K562 (cell line): ENCODE results near the gene VRK2. TPM values are rescaled to one million over a fixed set of nuclear protein-coding genes. Genes with fewer than 3 reads are reported as not detected.
A peak's percentile ranks its signal among the peaks of the same experiment; 100 is the strongest.

Experiments used
- CBX8 ChIP-seq: fragments of 200-600 bp; sonication (generic); IDR thresholded peaks from 2 replicates; pipeline ENCODE4 v1.6.1; 2012; ENCODE audit warnings: borderline replicate concordance, mixed run types, low read depth, mild to moderate bottlenecking, moderate library complexity, mixed read lengths, low read length, control low read depth, inconsistent platforms; ENCODE audit not compliant: poor library complexity, severe bottlenecking; ENCODE audit errors: extremely low read depth
- CSDE1 ChIP-seq, 2 experiments: fragments of 450-650 bp; IDR thresholded peaks; 2 replicates each; pipeline ENCODE4 v1.6.1; 2016; ENCODE audit warnings: mild to moderate bottlenecking in 1 of 2
- ETS1 ChIP-seq: conservative IDR thresholded peaks from 2 replicates; pipeline ENCODE4 v1.6.1; 2011; ENCODE audit warnings: low read depth, mild to moderate bottlenecking, low read length; ENCODE audit not compliant: control insufficient read depth
- MECOM ChIP-seq: fragments of 250-450 bp; sonication (Bioruptor Pico); IDR thresholded peaks from 2 replicates; pipeline ENCODE4 v1.8.0; 2022; ENCODE audit warnings: inconsistent platforms
- MTA1 ChIP-seq: fragments of 450-650 bp; IDR thresholded peaks from 2 replicates; pipeline ENCODE4 v1.6.1; 2017; ENCODE audit warnings: borderline replicate concordance
- RBM25 ChIP-seq: fragments of 200-400 bp; formaldehyde crosslinking; IDR thresholded peaks from 2 replicates; pipeline ENCODE4 v1.6.1; 2018; ENCODE audit warnings: low read length, low read depth, moderate library complexity; ENCODE audit not compliant: severe bottlenecking
- SMAD1 ChIP-seq: fragments of 150-350 bp; IDR thresholded peaks from 2 replicates; pipeline ENCODE4 v1.6.1; 2014; ENCODE audit warnings: low read length, low read depth; ENCODE audit not compliant: partially characterized antibody
- SP2 ChIP-seq: IDR thresholded peaks from 2 replicates; pipeline ENCODE4 v1.6.1; 2011; ENCODE audit warnings: mild to moderate bottlenecking, low read depth, low read length, moderate library complexity; ENCODE audit not compliant: poor library complexity, severe bottlenecking; ENCODE audit errors: extremely low read depth
- STAT5B ChIP-seq: fragments of 250-450 bp; sonication (Bioruptor Pico); IDR thresholded peaks from 2 replicates; pipeline ENCODE4 v1.8.0; 2021; ENCODE audit warnings: mild to moderate bottlenecking, inconsistent platforms
- TAF1 ChIP-seq: IDR thresholded peaks from 2 replicates; pipeline ENCODE4 v1.6.1; 2011; ENCODE audit warnings: mild to moderate bottlenecking, low read length, moderate library complexity; ENCODE audit not compliant: insufficient read depth, control insufficient read depth, severe bottlenecking; ENCODE audit errors: extremely low read depth
- TCF7L2 ChIP-seq: fragments of 150-350 bp; IDR thresholded peaks from 2 replicates; pipeline ENCODE4 v1.6.1; 2016; ENCODE audit warnings: low read depth, mild to moderate bottlenecking, low read length, moderate library complexity
- TFE3 ChIP-seq: fragments of 450-650 bp; formaldehyde crosslinking; IDR thresholded peaks from 2 replicates; pipeline ENCODE4 v1.4.0; 2020; ENCODE audit warnings: mild to moderate bottlenecking, mixed read lengths
- THRA ChIP-seq: fragments of 450-650 bp; IDR thresholded peaks from 2 replicates; pipeline ENCODE4 v1.6.1; 2017; ENCODE audit warnings: mild to moderate bottlenecking, moderate library complexity
- ZBTB12 ChIP-seq: fragments of 250-450 bp; sonication (Bioruptor Pico); IDR thresholded peaks from 2 replicates; pipeline ENCODE4 v1.4.0; 2020
- ZNF561 ChIP-seq: fragments of 450-650 bp; formaldehyde crosslinking; conservative IDR thresholded peaks from 2 replicates; pipeline ENCODE4 v1.4.0; 2020; ENCODE audit warnings: mild to moderate bottlenecking, moderate library complexity
- ZNF707 ChIP-seq: fragments of 250-450 bp; sonication (Bioruptor Pico); conservative IDR thresholded peaks from 2 replicates; pipeline ENCODE4 v1.8.0; 2022; ENCODE audit warnings: inconsistent platforms, mild to moderate bottlenecking, moderate library complexity
- polyA plus RNA-seq, 8 experiments: library from polyadenylated mRNA; depleted of rRNA in 4 of 8; stranded (reverse) in 5 of 8; unstranded in 3 of 8; fragments of >200 nt; fragmentation: Nextera tagmentation in 2 of 8; fragmentation: Illumina TruSeq in 1 of 8; extraction: Ambion mirVana in 2 of 8; extraction: Trizol in 1 of 8; gene quantifications; 2 replicates each; pipeline versions ENCODE4 v1.2.1 to v1.2.3, GENCODE V29; 2011 to 2014; ENCODE audit warnings: inconsistent platforms in 1 of 8, missing spikeins in 1 of 8
- total RNA-seq, 7 experiments: library from RNA; depleted of rRNA in 6 of 7; stranded (reverse); fragments of >200 nt in 6 of 7; fragmentation: Illumina TruSeq in 2 of 7; extraction: Trizol in 2 of 7; gene quantifications; 2 replicates each; pipeline versions ENCODE4 v1.2.1 to v1.2.3, GENCODE V29; 2011 to 2021; ENCODE audit warnings: low replicate concordance in 1 of 7
- TF ChIP-seq, protein P1 (sequence below): fragments of 450-650 bp; formaldehyde crosslinking; IDR thresholded peaks from 2 replicates; pipeline ENCODE4 v1.4.0; 2020; ENCODE audit warnings: mild to moderate bottlenecking
- TF ChIP-seq, protein P2 (sequence below): fragments of 250-450 bp; sonication (Bioruptor Pico); IDR thresholded peaks from 2 replicates; pipeline ENCODE4 v1.4.0; 2020; ENCODE audit warnings: mild to moderate bottlenecking, moderate library complexity

VRK2 gene
- total and polyA plus RNA-seq, 9 of the 15 experiments (the other 6 are each of a cell fraction or from before 2014, with no cell fraction given) = 22.6 to 49.2 (median 36.2) TPM

GRCh38 chr2:58046585-58047372, at the start of gene VRK2 (continued):
- TF ChIP-seq TFE3 (CRISPR knock-in tag) = no peak
- TF ChIP-seq MECOM (CRISPR knock-in tag) = peak; percentile 60
- TF ChIP-seq CBX8 = no peak
- TF ChIP-seq ZNF561 (CRISPR knock-in tag) = no peak
- no peak for TF ChIP-seq STAT5B
- TF ChIP-seq SP2 = no peak
- TF ChIP-seq TAF1 = peak; percentile 85
- TF ChIP-seq ZBTB12 (CRISPR knock-in tag) = no peak; the same call in 1 of the 2 replicates
- TF ChIP-seq THRA = no peak
- TF ChIP-seq SMAD1 = no peak
- TF ChIP-seq RBM25 = no peak
- TF ChIP-seq ZNF707 (CRISPR knock-in tag) = no peak
- TF ChIP-seq ETS1 = peak; percentile 36; the same call in 1 of the 2 replicates
- TF ChIP-seq, protein P1, sequence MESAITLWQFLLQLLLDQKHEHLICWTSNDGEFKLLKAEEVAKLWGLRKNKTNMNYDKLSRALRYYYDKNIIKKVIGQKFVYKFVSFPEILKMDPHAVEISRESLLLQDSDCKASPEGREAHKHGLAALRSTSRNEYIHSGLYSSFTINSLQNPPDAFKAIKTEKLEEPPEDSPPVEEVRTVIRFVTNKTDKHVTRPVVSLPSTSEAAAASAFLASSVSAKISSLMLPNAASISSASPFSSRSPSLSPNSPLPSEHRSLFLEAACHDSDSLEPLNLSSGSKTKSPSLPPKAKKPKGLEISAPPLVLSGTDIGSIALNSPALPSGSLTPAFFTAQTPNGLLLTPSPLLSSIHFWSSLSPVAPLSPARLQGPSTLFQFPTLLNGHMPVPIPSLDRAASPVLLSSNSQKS = no peak
- TF ChIP-seq MTA1 = no peak
- TF ChIP-seq TCF7L2 = no peak
- no peak for TF ChIP-seq CSDE1 (IDR thresholded peaks at IDR 0.05)
- TF ChIP-seq, protein P2, sequence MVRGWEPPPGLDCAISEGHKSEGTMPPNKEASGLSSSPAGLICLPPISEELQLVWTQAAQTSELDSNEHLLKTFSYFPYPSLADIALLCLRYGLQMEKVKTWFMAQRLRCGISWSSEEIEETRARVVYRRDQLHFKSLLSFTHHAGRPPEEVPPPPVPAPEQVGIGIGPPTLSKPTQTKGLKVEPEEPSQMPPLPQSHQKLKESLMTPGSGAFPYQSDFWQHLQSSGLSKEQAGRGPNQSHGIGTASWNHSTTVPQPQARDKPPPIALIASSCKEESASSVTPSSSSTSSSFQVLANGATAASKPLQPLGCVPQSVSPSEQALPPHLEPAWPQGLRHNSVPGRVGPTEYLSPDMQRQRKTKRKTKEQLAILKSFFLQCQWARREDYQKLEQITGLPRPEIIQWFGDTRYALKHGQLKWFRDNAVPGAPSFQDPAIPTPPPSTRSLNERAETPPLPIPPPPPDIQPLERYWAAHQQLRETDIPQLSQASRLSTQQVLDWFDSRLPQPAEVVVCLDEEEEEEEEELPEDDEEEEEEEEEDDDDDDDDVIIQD = no peak
